ENCODE measurements around the gene CCS. TPM values are rescaled to one million over a fixed set of nuclear protein-coding genes. Genes with fewer than 3 reads are reported as not detected.
"Not testable (repeated sequence)": the region's sequence is repeated elsewhere in the genome, so short reads cannot be mapped to it uniquely, and the experiment has no call there.

The CCS gene, protein sequence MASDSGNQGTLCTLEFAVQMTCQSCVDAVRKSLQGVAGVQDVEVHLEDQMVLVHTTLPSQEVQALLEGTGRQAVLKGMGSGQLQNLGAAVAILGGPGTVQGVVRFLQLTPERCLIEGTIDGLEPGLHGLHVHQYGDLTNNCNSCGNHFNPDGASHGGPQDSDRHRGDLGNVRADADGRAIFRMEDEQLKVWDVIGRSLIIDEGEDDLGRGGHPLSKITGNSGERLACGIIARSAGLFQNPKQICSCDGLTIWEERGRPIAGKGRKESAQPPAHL
- 10 to 100 TPM; 69.4 to 95.7 (median 82.2) TPM for polyA plus RNA-seq (ENCODE audit: insufficient read depth in 1 of 5, insufficient read length in 5 of 5, low replicate concordance in 1 of 5)
- long read RNA-seq, donor 1, transcript CCS-204 (3 exons, 872 nt), result minor isoform, 6 of 40 reads
- long read RNA-seq, donor 1, transcript CCS-208 (8 exons, 1,430 nt), result major isoform, 15 of 40 reads
- long read RNA-seq, donor 1, transcript CCS-205 (7 exons, 1,196 nt), result minor isoform, 6 of 40 reads
- long read RNA-seq, donor 1, transcript CCS-209 (4 exons, 777 nt), result minor isoform, 5 of 40 reads
- long read RNA-seq, donor 1, partial matches to known transcripts, result 6 of 40 reads
- long read RNA-seq, donor 1, other reads (novel, unspliced or antisense), result 0 of 40 reads
- long read RNA-seq, donor 2, transcript CCS-208 (8 exons, 1,430 nt), result major isoform, 11 of 19 reads
- long read RNA-seq, donor 2, partial matches to known transcripts, result 0 of 19 reads
- long read RNA-seq, donor 2, other reads (novel, unspliced or antisense), result 0 of 19 reads
- long read RNA-seq, donor 3, transcript CCS-208 (8 exons, 1,430 nt), result major isoform, 15 of 40 reads
- long read RNA-seq, donor 3, partial matches to known transcripts, result 12 of 40 reads
- long read RNA-seq, donor 3, other reads (novel, unspliced or antisense), result 0 of 40 reads
- long read RNA-seq, donor 4, transcript CCS-205 (7 exons, 1,196 nt), result major isoform, 6 of 26 reads
- long read RNA-seq, donor 4, transcript CCS-209 (4 exons, 777 nt), result major isoform, 6 of 26 reads
- long read RNA-seq, donor 4, transcript CCS-208 (8 exons, 1,430 nt), result minor isoform, 5 of 26 reads
- long read RNA-seq, donor 4, partial matches to known transcripts, result 5 of 26 reads
- long read RNA-seq, donor 4, other reads (novel, unspliced or antisense), result 0 of 26 reads
- long read RNA-seq, donor 5, transcript CCS-208 (8 exons, 1,430 nt), result major isoform, 27 of 74 reads
- long read RNA-seq, donor 5, transcript CCS-209 (4 exons, 777 nt), result minor isoform, 5 of 74 reads
- long read RNA-seq, donor 5, transcript CCS-205 (7 exons, 1,196 nt), result minor isoform, 12 of 74 reads
- long read RNA-seq, donor 5, partial matches to known transcripts, result 27 of 74 reads
- long read RNA-seq, donor 5, other reads (novel, unspliced or antisense), result 0 of 74 reads
- long read RNA-seq, donor 6, transcript CCS-208 (8 exons, 1,430 nt), result major isoform, 20 of 39 reads
- long read RNA-seq, donor 6, transcript CCS-205 (7 exons, 1,196 nt), result minor isoform, 8 of 39 reads
- long read RNA-seq, donor 6, transcript CCS-204 (3 exons, 872 nt), result minor isoform, 5 of 39 reads
- long read RNA-seq, donor 6, transcript CCS-209 (4 exons, 777 nt), result minor isoform, 5 of 39 reads
- long read RNA-seq, donor 6, partial matches to known transcripts, result 0 of 39 reads
- long read RNA-seq, donor 6, other reads (novel, unspliced or antisense), result 0 of 39 reads
- long read RNA-seq, donor 7, transcript CCS-208 (8 exons, 1,430 nt), result major isoform, 7 of 13 reads
- long read RNA-seq, donor 7, partial matches to known transcripts, result 0 of 13 reads
- long read RNA-seq, donor 7, other reads (novel, unspliced or antisense), result 0 of 13 reads
- long read RNA-seq, donor 8, partial matches to known transcripts, result 0 of 9 reads
- long read RNA-seq, donor 8, other reads (novel, unspliced or antisense), result 0 of 9 reads

DNA sequence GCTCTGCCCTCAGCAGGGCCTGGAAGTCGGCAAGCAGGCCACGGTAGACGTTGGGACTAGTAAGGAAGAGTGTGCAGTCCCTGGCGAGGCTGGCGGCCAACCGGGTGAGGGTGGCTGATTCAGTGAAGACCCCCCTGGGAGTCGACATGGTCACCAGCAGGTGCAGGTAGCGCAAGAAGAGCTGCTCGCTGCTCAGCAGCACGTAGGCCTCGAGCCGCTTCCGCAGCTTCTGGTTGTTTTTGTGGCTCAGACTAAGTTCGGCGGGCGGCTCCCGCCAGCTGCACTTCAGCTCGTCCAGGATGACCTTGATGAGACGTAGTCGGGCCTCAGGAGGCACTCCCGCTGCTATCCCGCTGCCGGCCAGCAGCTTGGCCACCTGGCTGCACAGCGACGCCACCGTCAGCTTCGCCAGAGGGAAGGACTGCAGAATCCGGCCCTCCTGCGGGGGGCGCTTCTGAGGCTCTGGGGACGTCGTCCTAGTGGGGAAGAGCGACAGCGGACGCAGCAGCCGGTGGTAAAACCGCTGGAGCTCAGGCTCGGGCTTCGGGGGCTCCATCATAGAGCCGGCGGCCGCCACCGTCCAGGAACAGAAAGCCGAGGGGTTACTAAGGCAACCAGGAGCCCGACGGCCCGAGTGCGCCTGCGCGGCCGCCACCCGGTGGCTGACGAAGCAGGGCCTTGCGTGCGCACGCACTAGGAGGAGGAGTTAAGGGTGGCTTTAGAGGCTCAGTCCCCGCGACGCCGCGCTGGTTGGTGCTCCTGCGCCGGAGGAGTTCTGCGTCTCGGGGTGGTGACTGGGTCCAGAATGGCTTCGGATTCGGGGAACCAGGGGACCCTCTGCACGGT, at the start of gene CCS, which contains the start of gene CCDC87:
Gene CCS, plus strand, starts transcription at position 729 of the 846 bp plus-strand sequence. Its CDS starts 77 bp downstream, at position 806.
Gene CCDC87, minus strand, starts transcription at position 607 of the 846 bp plus-strand sequence. Its CDS starts 48 bp downstream, at position 559.
- DNase-seq, result peak; percentile 95 to 97

DNA sequence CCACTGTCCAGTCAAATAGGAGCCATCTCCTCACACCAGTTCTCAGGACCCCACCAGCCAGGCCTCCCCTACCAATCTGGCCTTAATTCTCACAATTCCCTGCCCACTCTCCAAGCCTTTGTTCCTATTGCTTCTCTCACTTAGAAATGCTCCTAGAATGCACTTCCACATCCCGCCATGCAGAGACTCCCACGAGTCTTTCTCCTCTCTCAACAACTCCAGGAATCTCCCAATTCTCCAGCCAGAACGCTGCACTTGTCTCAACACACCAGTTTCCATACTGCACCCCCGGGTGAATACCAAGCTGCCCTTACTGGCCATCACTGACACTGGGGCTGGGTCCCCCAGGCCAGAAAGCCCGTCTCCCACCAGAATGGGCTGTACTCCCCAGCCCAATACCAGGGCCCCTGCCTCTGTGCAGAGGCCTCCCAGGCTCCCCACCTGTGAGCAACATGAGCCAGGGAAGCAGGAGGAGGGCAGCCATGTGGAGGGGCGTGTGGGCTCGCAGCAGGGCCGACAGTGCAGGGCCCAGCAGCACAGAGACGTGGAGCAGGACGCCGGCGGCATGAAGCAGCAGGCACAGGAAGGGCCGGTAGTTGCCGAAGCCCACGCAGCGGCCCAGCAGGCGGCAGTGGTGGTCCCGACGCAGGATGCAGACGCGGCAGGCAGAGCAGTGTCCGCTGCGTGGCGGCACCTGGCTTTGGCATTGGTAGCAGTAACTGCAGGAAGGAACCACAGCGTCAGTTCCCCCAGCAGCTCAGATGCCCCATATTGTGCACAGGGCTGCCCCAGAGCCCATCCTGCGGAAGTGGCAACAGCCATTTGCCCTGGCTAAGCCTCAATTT, 49.5 kb upstream of the CCS start:
- peak; percentile 39 to 55 for DNase-seq

DNA sequence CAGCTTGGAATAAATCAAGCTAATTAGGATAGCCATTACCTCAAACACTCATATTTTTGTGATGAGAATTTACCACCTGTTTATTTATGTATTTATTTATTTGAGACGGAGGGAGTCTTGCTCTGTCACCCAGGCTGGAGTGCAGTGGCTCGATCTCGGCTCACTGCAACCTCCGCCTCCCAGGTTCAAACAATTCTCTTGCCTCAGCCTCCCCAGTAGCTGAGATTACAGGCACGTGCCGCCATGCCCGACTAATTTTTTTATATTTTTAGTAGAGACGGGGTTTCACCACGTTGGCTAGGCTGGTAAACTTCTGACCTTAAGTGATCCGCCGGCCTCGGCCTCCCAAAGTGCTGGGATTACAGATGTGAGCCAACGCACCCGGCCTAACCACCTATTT, 48.0 kb upstream of the CCS start:
- DNase-seq, result not testable (repeated sequence)

DNA sequence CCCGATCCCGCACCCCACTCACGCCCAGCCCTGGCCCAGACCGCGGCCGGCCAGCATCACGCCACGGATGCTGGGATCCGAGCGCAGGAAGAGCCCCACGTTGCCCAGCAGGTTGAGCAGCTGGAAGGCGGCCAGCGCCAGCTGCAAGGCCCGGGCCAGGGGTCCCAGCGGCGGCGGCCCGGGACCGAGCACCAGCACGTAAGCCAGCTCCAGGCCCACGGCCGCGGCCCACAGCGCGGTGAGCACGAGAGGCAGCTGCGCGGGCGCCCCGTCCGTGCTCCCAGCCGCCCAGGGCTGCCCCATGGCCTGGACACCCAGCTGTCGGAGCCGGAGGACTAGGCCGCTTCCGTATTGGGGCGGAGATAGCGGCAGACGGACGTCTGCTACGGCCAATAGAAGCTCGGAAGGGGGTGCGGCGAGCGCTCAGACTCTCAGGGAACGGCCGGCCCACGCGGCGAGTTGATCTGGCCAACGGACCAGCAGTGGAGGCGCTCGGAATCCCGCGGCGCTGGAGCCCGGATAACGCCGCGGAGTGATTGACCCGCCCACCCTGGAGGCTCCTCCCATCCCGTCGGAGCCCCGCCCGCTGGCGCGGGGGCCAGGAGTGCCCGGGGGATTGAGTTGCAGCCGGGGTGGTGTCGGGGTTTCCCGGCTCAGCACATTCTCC, 47.2 kb upstream of the CCS start, which contains the start of gene ZDHHC24:
Gene ZDHHC24, minus strand, starts transcription at position 348 of the 667 bp plus-strand sequence. Its CDS starts 45 bp downstream, at position 303.
- DNase-seq, result peak; percentile 87 to 89

DNA sequence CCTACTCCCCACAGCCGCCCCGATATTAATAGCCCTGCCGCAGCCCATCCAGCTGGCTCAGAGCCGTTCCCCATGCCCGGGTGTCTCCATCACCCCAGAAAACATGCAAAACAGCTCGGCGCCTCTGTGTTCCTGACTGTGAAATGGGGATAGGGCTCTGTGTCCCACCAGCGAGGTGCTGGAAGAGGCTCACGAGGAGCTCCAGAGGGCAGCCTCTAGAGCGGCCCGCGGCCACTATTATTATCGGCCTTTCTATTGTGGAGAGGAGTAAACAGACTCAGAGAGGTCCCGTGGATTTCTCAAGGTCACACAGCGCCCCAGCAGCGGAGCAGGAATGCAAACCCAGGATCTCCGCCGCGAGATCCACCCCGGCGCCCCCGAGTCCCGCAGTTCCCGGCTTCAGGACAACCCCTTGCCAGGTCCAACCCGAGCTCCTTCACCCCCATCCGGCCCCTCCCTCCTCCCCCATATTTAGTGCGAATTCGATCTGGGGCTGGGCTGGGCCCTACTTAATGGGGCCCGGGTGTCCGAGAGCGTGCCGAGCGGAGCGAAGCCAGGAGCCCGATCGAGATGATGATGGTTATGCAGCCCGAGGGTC, 46.5 kb upstream of the CCS start, which contains the start of gene ACTN3:
Gene ACTN3, plus strand, starts transcription at position 536 of the 598 bp plus-strand sequence. Its CDS starts 35 bp downstream, at position 571.
- DNase-seq, result no peak

DNA sequence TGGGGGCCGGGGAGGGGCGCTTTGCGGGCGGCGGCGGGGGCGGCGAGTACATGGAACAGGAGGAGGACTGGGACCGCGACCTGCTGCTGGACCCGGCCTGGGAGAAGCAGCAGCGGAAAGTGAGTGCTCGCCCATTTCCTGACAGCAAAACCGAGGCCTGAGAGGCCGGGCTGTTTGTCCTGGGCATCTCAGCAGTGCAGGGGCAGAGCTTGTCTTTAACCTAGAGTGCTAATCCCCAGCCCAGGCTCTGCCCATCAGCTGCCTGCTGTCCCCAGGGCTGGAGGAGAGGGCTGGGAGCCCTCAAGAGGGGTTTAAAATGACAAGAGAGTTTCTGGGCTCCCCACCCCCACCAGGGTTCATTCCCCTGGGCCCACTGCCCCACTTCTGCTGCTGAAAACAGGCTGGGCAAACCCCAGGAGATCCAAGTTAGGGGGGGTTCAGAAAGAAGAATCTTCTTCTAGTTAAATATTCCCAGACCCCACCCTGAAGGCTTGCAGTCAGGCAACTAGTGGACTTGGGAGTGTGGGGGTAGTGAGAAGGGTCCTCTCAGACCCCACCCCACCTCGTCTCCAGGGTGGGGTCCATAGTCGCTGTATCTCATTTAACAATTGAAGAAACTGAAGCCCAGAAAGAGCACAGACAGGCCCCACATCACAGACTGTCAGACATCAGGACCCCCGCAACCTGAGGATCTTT, 45.9 kb upstream of the CCS start:
- DNase-seq, result no peak

DNA sequence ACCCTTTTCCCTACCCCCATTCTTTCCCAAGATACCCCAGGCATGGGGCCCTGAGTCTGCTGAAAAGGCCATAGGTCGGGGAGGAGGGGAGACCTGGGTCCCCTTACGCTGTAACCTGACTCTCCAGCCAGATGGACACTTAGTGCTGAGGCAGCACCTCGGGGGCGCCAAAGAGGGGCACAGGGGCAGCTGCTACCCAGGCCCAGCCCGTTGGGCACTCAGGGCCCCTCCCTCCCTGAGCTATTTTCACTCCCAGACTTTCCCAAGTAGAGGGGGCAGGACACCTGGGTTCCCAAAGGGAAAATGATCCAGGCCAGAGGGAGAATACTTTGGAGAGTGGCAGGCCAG, 45.3 kb upstream of the CCS start:
- no peak for DNase-seq

DNA sequence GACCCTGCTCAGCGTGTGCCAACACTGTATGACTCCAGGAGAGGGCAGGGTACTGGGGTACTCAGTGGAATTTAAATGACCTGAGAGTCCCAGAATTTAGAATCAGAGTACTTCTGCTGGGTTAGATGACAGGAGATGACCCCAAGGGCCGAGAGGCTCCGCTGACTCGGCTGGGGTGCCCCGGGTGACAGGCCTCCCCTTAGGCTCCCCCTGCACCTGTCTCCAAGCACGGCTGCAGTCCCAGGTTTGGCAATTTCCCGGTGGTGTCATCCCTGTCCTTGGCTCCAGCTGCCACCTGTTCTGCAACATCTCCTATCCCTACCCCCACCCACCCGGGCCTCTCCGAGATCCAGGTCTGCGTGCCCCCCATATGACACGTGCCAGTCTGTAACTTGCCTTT, 44.9 kb upstream of the CCS start:
- DNase-seq, result no peak

DNA sequence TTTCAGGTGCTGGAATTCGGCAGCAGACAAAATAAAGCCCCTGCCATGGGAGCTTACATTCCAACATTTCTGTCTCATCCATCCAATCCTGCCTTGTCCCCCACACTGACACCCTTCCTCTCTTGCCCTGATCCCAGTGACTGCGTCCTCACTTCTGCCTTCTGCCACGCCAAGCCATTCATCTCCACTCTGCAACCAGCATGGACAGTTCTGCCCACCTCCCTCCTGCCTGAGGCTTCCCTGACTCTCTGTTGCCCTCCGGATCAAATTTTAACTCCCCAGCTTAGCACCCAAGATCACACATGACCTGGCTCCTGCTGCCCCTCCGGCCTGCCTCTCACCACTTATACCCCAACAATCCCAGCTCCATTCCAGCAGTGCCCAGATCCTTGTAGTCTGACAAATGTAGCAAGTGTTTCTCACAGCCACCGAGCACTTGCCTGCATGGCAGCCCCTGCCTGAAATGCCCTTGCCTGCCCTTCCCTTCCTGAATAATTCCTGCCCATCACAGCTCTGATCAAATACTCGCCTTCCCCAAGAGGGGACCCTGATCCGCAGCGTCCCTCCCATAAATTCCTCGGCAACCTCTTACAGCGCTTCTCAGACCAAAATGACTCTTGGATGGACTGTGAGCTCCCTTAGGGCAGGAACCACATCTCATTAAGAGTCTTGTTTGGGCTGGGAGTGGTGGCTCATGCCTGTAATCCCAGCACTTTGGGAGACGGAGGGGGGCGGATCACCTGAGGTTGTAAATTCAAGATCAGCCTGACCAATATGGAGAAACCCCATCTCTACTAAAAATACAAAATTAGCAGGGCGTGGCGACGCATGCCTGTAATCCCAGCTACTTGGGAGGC, 44.0 kb upstream of the CCS start:
- no peak for DNase-seq

DNA sequence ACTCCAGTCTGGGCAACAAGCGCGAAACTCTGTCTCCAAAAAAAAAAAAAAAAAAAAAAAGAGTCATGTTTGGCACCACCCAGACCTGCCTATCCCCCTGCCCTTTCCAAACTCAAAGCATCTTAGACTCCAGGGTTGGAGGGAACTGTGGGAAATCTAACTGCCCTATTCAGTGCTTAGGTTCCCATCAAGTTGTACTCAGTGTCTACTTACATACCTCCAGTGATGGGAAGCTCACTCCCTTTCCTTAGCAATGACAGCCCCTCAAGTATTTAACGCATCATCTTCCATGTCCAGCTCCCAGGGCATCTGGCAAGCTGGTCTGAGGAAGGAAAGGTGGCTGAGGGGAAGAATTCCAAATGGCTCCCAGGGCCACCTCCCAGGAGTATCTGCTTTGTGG, 43.3 kb upstream of the CCS start:
- no peak for DNase-seq

DNA sequence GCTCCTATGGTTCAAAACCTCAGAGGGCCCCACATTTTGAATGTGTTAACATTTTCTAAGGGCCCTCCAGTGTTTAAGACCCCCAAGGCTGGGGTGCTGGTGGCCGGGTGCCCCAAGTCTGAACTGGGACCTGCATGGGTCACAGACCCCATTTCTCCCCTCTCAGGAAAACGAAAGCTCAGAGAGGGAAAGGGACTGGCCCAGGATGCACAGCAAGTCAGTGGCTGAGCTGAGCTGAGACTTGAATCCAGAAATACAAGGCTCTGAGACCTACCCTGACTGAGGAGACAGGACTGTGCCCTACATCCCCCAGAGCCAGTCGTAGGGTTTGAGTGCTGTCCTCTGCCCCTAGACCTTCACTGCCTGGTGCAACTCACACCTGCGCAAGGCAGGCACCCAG, 42.1 kb upstream of the CCS start:
- no peak for DNase-seq

DNA sequence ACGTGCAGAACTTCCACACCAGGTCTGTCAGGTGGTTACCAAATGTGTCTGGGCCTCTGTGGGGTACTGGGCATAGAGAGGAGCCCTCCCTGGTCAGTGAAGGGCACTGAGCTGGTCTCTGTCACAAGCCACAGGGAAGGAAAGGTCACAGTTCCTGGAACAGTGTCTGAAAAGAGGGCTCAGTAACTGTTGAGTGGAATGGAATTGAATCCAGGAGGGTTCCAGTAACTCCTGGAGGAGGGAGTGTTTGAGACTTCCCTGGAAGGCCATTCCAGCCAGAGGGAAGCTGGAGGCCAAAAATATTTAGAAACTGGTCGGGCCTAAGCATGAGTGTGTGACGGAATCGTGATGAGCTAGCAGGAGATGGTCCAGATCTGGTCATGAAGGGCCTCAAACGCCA, 38.4 kb upstream of the CCS start:
- no peak for DNase-seq

DNA sequence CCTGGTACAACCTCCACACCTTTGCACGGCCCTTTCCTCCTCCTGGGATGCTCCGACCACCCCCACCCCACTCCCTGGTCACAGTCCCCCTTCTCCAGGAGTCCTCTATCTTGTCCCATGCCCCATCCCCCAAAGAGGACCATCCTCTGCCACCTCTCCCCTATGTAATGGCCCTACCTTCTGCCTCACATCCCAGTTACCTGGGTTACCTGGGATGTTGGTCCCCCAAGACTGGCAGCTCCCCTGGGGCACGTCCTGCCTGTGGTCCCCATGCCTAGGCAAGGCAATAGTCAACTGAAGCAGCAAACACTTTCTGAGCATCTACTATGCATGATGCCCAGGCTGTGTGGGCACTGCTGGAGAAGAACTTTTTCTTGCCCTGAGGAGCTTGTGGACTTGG, 37.6 kb upstream of the CCS start:
- DNase-seq, result no peak

DNA sequence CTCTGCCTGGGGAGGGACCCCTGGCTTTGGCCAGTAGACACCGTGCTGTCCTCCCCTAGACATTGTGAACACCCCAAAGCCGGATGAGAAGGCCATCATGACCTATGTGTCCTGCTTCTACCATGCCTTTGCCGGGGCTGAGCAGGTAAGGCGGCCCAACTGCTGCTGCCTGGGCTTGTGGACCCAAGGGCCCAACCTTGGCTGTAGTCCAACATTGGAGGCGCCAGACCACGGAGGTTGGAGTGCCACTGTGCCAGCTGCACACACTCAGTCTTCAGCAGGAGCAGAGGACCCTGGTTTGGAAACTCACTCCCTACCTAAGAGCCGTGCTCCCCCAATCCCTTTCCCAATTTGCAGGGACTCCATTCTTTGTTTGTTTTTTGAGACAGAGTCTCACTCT, 36.9 kb upstream of the CCS start:
- no peak for DNase-seq

DNA sequence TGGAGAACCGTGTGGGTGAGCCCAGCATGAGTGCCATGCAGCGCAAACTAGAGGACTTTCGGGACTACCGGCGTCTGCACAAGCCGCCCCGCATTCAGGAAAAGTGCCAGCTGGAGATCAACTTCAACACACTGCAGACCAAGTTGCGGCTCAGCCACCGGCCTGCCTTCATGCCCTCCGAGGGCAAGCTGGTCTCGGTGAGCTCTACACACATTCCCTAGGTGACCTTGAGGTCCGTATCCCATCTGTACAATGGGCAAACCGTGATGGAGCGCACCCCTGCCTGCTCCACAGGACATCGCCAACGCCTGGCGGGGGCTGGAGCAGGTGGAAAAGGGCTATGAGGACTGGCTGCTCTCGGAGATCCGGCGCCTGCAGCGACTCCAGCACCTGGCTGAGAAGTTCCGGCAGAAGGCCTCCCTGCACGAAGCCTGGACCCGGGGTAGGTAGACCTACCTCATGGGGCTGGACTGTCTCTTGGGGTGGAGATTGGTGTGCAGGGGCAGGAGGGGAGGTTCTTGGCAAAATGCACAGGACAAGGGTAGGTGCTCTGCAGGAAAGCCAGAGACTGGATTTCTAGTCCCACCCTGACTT, 35.2 kb upstream of the CCS start:
- no peak for DNase-seq
